ENCODE results near the gene RAP2B. TPM values are rescaled to one million over a fixed set of nuclear protein-coding genes. Genes with fewer than 3 reads are reported as not detected.
A peak's percentile ranks its signal among the peaks of the same experiment; 100 is the strongest.

Gene RAP2B
- total and polyA plus RNA-seq, 2 of the 13 experiments (the other 11 are each of a cell fraction or from before 2014, with no cell fraction given): 6.4 to 7.1 TPM

DNA sequence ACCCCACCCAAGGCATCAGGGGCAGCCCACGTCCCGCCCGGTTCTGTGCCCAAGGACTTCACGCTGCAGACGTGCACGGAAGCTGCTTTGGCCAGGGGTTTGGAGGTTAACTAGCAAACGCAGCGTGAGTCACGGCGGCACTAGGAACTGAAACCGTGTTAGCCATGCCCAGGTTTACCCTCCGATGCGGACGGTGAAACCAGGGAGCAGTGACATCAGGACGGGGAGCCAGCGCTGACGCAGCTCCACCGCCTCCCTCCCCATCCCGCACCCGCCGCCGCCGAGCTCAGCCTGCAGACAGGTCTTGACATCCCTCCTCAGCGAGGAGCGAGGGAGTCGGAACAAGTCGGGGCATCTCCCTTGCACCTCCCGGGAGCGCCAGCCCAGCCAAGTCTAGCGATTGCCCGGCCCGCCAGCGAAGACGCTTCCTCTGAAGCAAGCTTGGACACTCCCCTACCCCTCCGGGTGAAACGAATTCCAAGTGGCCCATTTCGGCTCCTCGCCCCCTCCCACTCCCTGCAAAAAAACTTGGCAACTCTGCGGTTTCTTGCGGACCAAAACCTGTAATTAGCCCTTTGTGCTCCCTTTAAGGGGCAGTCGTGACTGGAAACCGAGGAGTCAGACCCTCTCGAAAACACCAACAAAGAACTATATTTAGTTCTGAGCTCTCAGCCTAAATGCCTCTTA is 1.4 kb upstream of the RAP2B start (continued):
- TF ChIP-seq, protein P1, sequence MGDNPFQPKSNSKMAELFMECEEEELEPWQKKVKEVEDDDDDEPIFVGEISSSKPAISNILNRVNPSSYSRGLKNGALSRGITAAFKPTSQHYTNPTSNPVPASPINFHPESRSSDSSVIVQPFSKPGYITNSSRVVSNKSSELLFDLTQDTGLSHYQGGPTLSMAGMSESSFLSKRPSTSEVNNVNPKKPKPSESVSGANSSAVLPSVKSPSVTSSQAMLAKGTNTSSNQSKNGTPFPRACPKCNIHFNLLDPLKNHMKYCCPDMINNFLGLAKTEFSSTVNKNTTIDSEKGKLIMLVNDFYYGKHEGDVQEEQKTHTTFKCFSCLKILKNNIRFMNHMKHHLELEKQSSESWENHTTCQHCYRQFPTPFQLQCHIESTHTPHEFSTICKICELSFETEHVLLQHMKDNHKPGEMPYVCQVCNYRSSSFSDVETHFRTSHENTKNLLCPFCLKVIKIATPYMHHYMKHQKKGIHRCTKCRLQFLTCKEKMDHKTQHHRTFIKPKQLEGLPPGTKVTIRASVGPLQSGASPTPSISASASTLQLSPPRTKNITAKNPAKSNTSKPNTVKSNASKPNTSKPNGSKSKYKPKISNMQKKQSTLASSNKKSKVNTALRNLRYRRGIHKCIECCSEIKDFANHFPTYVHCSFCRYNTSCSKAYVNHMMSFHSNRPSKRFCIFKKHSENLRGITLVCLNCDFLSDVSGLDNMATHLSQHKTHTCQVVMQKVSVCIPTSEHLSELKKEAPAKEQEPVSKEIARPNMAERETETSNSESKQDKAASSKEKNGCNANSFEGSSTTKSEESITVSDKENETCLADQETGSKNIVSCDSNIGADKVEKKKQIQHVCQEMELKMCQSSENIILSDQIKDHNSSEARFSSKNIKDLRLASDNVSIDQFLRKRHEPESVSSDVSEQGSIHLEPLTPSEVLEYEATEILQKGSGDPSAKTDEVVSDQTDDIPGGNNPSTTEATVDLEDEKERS (CRISPR knock-in tag; IDR thresholded peaks at IDR 0.05): peak; percentile 19; the same call in 1 of the 2 replicates
- no peak for TF ChIP-seq GLI4 (CRISPR knock-in tag; IDR thresholded peaks at IDR 0.05; ENCODE audit: borderline replicate concordance)
- no peak for TF ChIP-seq ZMYM2 (CRISPR knock-in tag; IDR thresholded peaks at IDR 0.05)
- TF ChIP-seq, protein P2, sequence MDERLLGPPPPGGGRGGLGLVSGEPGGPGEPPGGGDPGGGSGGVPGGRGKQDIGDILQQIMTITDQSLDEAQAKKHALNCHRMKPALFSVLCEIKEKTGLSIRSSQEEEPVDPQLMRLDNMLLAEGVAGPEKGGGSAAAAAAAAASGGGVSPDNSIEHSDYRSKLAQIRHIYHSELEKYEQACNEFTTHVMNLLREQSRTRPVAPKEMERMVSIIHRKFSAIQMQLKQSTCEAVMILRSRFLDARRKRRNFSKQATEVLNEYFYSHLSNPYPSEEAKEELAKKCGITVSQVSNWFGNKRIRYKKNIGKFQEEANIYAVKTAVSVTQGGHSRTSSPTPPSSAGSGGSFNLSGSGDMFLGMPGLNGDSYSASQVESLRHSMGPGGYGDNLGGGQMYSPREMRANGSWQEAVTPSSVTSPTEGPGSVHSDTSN (CRISPR knock-in tag; IDR thresholded peaks at IDR 0.05): no peak
- TF ChIP-seq ZNF83 (CRISPR knock-in tag; IDR thresholded peaks at IDR 0.05; ENCODE audit: borderline replicate concordance): no peak
- TF ChIP-seq GABPB1 (CRISPR knock-in tag; IDR thresholded peaks at IDR 0.05): peak; percentile 50; the same call in 1 of the 2 replicates
- TF ChIP-seq, protein P3, sequence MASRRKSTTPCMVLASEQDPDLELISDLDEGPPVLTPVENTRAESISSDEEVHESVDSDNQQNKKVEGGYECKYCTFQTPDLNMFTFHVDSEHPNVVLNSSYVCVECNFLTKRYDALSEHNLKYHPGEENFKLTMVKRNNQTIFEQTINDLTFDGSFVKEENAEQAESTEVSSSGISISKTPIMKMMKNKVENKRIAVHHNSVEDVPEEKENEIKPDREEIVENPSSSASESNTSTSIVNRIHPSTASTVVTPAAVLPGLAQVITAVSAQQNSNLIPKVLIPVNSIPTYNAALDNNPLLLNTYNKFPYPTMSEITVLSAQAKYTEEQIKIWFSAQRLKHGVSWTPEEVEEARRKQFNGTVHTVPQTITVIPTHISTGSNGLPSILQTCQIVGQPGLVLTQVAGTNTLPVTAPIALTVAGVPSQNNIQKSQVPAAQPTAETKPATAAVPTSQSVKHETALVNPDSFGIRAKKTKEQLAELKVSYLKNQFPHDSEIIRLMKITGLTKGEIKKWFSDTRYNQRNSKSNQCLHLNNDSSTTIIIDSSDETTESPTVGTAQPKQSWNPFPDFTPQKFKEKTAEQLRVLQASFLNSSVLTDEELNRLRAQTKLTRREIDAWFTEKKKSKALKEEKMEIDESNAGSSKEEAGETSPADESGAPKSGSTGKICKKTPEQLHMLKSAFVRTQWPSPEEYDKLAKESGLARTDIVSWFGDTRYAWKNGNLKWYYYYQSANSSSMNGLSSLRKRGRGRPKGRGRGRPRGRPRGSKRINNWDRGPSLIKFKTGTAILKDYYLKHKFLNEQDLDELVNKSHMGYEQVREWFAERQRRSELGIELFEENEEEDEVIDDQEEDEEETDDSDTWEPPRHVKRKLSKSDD (CRISPR knock-in tag; IDR thresholded peaks at IDR 0.05; ENCODE audit: low read depth): peak; percentile 69; the same call in 1 of the 2 replicates
- peak; percentile 74 for TF ChIP-seq ZNF274 (CRISPR knock-in tag; IDR thresholded peaks at IDR 0.05)
- TF ChIP-seq ZNF232 (CRISPR knock-in tag; IDR thresholded peaks at IDR 0.05; ENCODE audit: borderline replicate concordance): no peak
- no peak for TF ChIP-seq SMC3 (IDR thresholded peaks at IDR 0.05; ENCODE audit: low read length)
- no peak for TF ChIP-seq RFX3 (CRISPR knock-in tag; IDR thresholded peaks at IDR 0.05)
- TF ChIP-seq KLF13 (CRISPR knock-in tag; IDR thresholded peaks at IDR 0.05): no peak
- TF ChIP-seq NBN (conservative IDR thresholded peaks at IDR 0.05): no peak
- no peak for TF ChIP-seq TOE1 (CRISPR knock-in tag; IDR thresholded peaks at IDR 0.05)
- peak; percentile 44 for TF ChIP-seq PHF8 (CRISPR knock-in tag; IDR thresholded peaks at IDR 0.05)
- TF ChIP-seq PHF20 (CRISPR knock-in tag; IDR thresholded peaks at IDR 0.05): 0 out of 2 replicates have a peak, but pooled peaks have one; percentile 8
- TF ChIP-seq, protein P4, sequence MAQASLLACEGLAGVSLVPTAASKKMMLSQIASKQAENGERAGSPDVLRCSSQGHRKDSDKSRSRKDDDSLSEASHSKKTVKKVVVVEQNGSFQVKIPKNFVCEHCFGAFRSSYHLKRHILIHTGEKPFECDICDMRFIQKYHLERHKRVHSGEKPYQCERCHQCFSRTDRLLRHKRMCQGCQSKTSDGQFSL (CRISPR knock-in tag; IDR thresholded peaks at IDR 0.05): no peak; the same call in 1 of the 2 replicates
- TF ChIP-seq NFYB (CRISPR knock-in tag; IDR thresholded peaks at IDR 0.05): no peak; the same call in 1 of the 2 replicates
- 0 out of 2 replicates have a peak, but pooled peaks have one; percentile 28 for TF ChIP-seq ZNF616 (CRISPR knock-in tag; IDR thresholded peaks at IDR 0.05; ENCODE audit: low read depth)
- TF ChIP-seq TSC22D2 (CRISPR knock-in tag; IDR thresholded peaks at IDR 0.05; ENCODE audit: borderline replicate concordance): 0 out of 2 replicates have a peak, but pooled peaks have one; percentile 41
- no peak for TF ChIP-seq SIX4 (CRISPR knock-in tag; IDR thresholded peaks at IDR 0.05)
- TF ChIP-seq GATAD2A (CRISPR knock-in tag; IDR thresholded peaks at IDR 0.05): peak; percentile 42; the same call in 1 of the 2 replicates
- peak; percentile 35; the same call in 1 of the 2 replicates for TF ChIP-seq ELF3 (CRISPR knock-in tag; IDR thresholded peaks at IDR 0.05)
- no peak for TF ChIP-seq JUN (CRISPR knock-in tag; IDR thresholded peaks at IDR 0.05)
- peak; percentile 58; the same call in 1 of the 2 replicates for TF ChIP-seq ETV5 (CRISPR knock-in tag; IDR thresholded peaks at IDR 0.05; ENCODE audit: borderline replicate concordance)
